Skin of body (tissue), 2 donors: ENCODE measurements around the gene PUSL1. TPM values are rescaled to one million over a fixed set of nuclear protein-coding genes. Genes with fewer than 3 reads are reported as not detected.

Source experiments
- DNase-seq: peaks from one replicate; lab custom pipeline; 2025; lab: John Stamatoyannopoulos, UW
- total RNA-seq: library from RNA; depleted of rRNA; stranded (reverse); fragments of >200 nt; gene quantifications from one replicate; pipeline ENCODE4 v1.2.3, GENCODE V29; 2014

PUSL1 gene, protein sequence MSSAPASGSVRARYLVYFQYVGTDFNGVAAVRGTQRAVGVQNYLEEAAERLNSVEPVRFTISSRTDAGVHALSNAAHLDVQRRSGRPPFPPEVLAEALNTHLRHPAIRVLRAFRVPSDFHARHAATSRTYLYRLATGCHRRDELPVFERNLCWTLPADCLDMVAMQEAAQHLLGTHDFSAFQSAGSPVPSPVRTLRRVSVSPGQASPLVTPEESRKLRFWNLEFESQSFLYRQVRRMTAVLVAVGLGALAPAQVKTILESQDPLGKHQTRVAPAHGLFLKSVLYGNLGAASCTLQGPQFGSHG
- 5.7 TPM for total RNA-seq

GRCh38 chr1:1307923-1308755, at the start of gene PUSL1, which contains the start of gene ACAP3:
TSS of gene PUSL1 (plus strand) at chr1:1308597. CDS start at chr1:1308644, 47 bp downstream.
TSS of gene ACAP3 (minus strand) at chr1:1307930. CDS start at chr1:1307815, 115 bp downstream.
- DNase-seq: peak; percentile 92

- no peak for DNase-seq
These were observed 49.3 kb upstream of the PUSL1 start for GRCh38 chr1:1259119-1259488.

GRCh38 chr1:1259540-1259939, 48.9 kb upstream of the PUSL1 start:
- no peak for DNase-seq

DNA sequence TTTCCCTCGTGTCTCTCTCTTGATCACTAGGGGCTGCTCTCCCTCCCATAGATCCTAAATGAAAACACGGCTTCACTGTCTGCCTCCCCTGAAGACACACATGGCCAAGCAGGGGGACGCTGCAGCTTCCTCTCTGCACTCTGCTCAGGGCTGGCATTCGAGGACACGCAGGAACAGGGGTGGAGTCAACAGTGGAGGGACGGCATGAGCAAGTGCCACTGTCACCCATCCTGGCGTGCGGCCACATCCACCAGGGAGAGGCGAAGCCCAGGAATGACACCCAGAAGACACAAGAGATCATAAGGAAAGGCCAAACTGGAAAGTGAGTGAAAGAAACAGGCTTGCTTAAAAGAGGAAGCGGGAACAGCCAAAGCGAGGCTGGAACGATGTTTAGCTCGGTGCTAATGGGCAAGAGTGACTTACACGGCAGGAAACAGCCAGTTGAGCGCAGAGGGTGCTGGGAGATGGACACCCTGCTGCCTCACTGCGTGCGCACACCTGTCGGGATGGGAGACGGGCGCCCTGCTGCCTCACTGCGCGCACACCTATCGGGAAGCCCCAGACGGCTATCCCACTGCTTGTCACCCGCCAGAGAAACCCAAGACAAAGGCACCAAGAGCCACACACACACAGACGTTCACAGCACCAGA, 48.3 kb upstream of the PUSL1 start:
- DNase-seq: peak; percentile 24

- DNase-seq: no peak
These were observed 47.4 kb upstream of the PUSL1 start for GRCh38 chr1:1260843-1261560.

DNA sequence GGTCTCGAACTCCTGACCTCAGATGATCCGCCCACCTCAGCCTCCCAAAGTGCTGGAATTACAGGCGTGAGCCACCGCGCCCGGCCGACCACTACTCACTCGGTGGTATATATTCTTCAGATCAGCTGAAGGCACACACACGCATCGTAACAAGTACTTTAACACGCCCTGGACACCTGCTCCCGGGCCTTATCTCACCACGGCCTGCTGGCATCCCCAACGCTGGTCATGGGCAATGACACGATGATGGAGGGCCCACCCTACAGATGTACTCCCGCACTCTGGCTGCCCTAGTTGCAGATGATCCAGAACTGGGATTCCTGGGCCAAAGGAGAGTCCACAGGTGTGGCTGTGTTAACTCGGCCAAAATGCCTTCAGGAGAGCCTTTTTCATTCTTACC, 46.3 kb upstream of the PUSL1 start:
- no peak for DNase-seq

GRCh38 chr1:1262758-1263157, 45.6 kb upstream of the PUSL1 start:
- DNase-seq: no peak

GRCh38 chr1:1264026-1264425, 44.4 kb upstream of the PUSL1 start:
- DNase-seq: no peak

- peak; percentile 9 for DNase-seq
These were observed 43.5 kb upstream of the PUSL1 start for GRCh38 chr1:1264868-1265272.

DNA sequence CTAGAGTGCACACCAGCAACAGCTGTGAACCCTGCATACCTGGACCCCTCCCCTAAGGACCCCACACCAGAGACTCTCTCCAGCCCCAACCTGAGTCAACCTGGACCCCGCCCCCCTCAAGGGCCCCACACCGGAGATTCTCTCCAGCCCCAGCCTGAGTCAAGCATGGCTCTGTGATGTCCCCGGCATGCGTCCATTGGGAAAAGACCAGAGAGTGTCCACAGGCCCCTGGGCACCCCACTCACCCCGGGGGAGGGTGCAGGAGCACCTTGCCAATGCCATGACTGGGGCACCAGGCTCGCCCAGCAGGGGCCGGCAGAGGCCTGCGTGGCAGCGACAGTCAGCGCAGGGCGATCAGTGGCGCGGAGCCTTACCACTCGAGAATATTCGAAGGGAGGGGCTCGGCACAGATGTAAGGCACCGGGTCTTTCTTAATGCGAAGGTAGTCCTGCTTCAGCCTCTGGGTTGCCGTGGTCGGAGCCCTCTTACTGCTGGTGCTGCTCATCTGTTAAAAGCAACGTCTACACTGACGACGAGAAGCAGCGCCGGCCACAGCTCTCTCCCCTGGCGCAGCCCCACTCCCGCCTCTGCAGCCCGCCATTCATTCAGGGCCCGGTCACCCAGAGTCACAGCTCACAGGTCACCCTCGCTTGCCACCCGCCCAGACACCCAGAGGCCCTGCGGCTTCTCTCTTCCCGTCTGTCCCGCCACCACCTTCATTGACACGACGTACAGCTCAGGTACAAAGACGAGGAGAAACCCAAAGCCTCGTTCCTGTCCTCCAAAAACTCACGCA, 40.7 kb upstream of the PUSL1 start:
- no peak for DNase-seq

DNA sequence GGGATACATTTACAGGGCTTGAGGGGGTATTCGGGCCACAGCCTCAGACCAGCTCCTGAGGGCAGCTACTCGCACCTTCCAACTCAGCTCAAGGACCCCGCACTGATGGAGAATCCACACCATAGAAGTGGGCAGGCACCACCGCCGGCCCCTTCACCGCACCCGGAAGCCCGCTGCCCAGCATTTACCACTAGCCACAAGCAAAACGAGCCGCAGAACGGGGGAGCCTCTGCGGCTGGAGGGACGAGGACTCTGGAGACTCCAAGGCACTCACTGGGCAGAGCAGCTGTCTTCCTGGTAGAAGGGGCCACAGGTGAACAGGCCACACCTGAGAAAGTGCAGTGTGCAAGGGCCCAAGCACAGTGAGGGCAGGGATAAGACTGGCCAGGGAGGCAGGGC, 40.1 kb upstream of the PUSL1 start:
- no peak for DNase-seq

- no peak for DNase-seq
These were observed 37.6 kb upstream of the PUSL1 start for GRCh38 chr1:1270813-1271212.

DNA sequence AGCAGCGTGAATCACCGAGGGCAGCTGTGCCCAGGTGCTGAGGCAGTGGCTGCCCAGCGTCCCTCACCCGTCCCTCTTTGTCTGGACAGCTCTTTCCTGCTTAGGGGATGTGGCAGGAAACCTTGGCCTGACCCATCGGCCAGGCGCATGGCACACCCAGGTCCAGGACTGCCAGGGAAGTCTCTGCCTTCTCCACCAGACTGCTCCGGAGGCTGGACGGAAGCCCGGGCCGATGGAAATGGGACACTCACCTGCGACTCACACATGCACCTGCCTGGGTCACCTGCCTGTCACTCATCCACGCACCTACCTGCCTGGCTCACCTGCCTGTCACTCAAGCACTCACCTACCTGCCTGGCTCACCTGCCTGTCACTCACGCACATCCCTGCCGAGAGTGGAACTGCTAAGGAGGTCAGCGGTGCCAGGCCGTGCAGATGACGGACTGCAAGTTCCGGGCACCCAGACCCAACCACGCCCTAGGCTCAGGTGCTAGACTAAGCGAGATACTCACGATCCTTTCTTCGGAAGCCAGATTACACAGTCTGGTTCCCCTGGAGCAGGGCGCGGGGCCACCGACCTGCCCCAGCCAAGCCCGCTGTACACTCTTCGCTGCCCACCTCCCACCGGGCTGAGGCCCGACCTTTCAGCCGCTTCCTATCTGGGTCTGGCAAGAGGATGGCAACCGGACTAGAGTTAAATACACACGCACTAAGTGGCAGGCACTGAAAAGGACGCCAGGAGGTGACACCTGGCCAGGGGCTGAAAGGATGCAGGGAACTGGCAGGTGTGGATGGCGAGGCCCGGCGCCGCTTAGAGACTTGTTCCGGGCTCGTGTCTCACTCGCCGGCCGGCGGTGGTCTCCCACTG, 35.8 kb upstream of the PUSL1 start:
- DNase-seq: no peak

GRCh38 chr1:1273209-1273511, 35.2 kb upstream of the PUSL1 start:
- DNase-seq: no peak

- peak; percentile 81 for DNase-seq
These were observed 34.7 kb upstream of the PUSL1 start, which contains the start of gene UBE2J2 for GRCh38 chr1:1273512-1274298. TSS of gene UBE2J2 (minus strand) at chr1:1273854. CDS start at chr1:1267992, 5,862 bp downstream.

DNA sequence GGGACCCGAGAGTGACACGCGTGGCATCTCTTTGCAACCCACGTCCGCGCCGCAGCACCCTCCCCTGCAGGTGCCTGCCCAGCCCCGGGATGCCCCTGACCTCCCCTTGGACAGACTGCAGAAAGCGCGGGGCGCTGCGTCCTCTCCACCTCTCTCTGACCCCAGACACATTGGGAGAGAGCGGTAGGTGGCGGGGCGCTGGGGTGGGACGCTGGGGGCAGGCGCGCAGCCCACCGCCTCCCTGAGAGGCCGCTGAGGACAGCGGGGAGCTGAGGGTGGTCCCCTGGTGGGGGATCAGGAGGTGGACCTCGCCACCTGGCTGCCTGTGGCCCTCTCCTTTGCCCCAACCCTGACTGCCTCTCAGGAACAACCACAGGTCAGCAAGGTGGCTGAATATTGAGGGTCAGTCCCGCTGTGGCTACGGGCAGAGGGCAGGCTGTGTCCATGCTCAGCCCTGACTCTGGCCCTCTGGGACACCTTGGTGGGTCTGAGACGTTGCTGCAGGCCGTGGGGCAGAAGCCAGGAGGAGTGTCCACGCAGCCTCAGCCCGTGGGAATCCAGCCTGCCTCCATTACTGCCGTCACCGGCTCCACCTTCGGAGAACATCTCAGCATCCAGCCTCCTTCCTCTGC, 34.0 kb upstream of the PUSL1 start:
- DNase-seq: no peak

GRCh38 chr1:1274931-1275431, 33.4 kb upstream of the PUSL1 start:
- no peak for DNase-seq

- DNase-seq: no peak
These were observed 32.6 kb upstream of the PUSL1 start for GRCh38 chr1:1275836-1276235.
